GM12891 (cell line): ENCODE data around the gene PROP1. TPM values are rescaled to one million over a fixed set of nuclear protein-coding genes. Genes with fewer than 3 reads are reported as not detected.
"Not testable (repeated sequence)": the region's sequence is repeated elsewhere in the genome, so short reads cannot be mapped to it uniquely, and the experiment has no call there.

Experiments
- DNase-seq: peaks from one replicate; pipeline ENCODE4 v3.0.0; 2011; ENCODE audit warnings: low spot score; ENCODE audit not compliant: insufficient read length
- FAIRE-seq: peaks from 2 replicates; lab custom pipeline; 2011; peaks lifted over from hg19 to GRCh38; lab: Jason Lieb, UNC
- PAX5 ChIP-seq: IDR thresholded peaks from 2 replicates; pipeline ENCODE4 v1.6.1; 2011; ENCODE audit warnings: low read length, moderate library complexity, mild to moderate bottlenecking; ENCODE audit not compliant: insufficient read depth, severe bottlenecking
- POLR2A ChIP-seq: IDR thresholded peaks from 2 replicates; pipeline ENCODE4 v1.6.1; 2011; ENCODE audit warnings: low read depth, low read length, control low read depth
- POLR2AphosphoS5 ChIP-seq: IDR thresholded peaks from 2 replicates; pipeline ENCODE4 v1.6.1; 2011; ENCODE audit warnings: low read depth, low read length, control low read depth
- POU2F2 ChIP-seq: IDR thresholded peaks from 2 replicates; pipeline ENCODE4 v1.6.1; 2011; ENCODE audit warnings: low read depth, mild to moderate bottlenecking, control low read depth, low read length, moderate library complexity
- SPI1 ChIP-seq: IDR thresholded peaks from 2 replicates; pipeline ENCODE4 v1.6.1; 2011; ENCODE audit warnings: low read depth, low read length, control low read depth
- TAF1 ChIP-seq: IDR thresholded peaks from 2 replicates; pipeline ENCODE4 v1.6.1; 2011; ENCODE audit warnings: low read depth, low read length, control low read depth
- polyA plus RNA-seq: library from polyadenylated mRNA; unstranded; fragments of >200 nt; gene quantifications from one replicate; pipeline ENCODE4 v1.2.1, GENCODE V29; 2012; ENCODE audit warnings: low read depth, missing spikeins, inconsistent platforms; ENCODE audit not compliant: missing spikeins

The PROP1 gene
- not detected for polyA plus RNA-seq

- no peak for TF ChIP-seq PAX5
- TF ChIP-seq SPI1, result no peak
- no peak for TF ChIP-seq POU2F2
- TF ChIP-seq POLR2AphosphoS5, result no peak
- TF ChIP-seq POLR2A, result no peak
- TF ChIP-seq TAF1, result no peak
- DNase-seq, result no peak
- FAIRE-seq, result no peak
These were observed at the start of gene PROP1 for GRCh38 chr5:177995691-177996595. Gene PROP1, minus strand, starts transcription at chr5:177996242. Its CDS starts 309 bp downstream, at chr5:177995933.

- FAIRE-seq, DNase-seq: not testable (repeated sequence)
These were observed 23.5 kb upstream of the PROP1 start for GRCh38 chr5:178019379-178020030.

GRCh38 chr5:178012758-178013157 is 16.7 kb upstream of the PROP1 start:
- not testable (repeated sequence) for FAIRE-seq, DNase-seq

GRCh38 chr5:178011816-178012554 is 15.9 kb upstream of the PROP1 start:
- not testable (repeated sequence) for FAIRE-seq, DNase-seq

GRCh38 chr5:178007272-178007671 is 11.2 kb upstream of the PROP1 start:
- FAIRE-seq, DNase-seq: not testable (repeated sequence)

- not testable (repeated sequence) for FAIRE-seq, DNase-seq
These were observed 10.6 kb upstream of the PROP1 start for GRCh38 chr5:178006536-178007231.

GRCh38 chr5:178006181-178006535 is 10.1 kb upstream of the PROP1 start:
- FAIRE-seq, DNase-seq: not testable (repeated sequence)

- FAIRE-seq, result no peak
- no peak for DNase-seq
- TF ChIP-seq PAX5, result no peak
- no peak for TF ChIP-seq POLR2AphosphoS5
- TF ChIP-seq SPI1, result no peak
- TF ChIP-seq POLR2A, result no peak
- TF ChIP-seq TAF1, result no peak
- no peak for TF ChIP-seq POU2F2
These were observed 1.8 kb upstream of the PROP1 start for GRCh38 chr5:177997846-177998245.

GRCh38 chr5:177997319-177997670 is 1.3 kb upstream of the PROP1 start:
- no peak for TF ChIP-seq POLR2A
- no peak for TF ChIP-seq SPI1
- TF ChIP-seq POU2F2, result no peak
- no peak for TF ChIP-seq TAF1
- no peak for TF ChIP-seq PAX5
- no peak for TF ChIP-seq POLR2AphosphoS5
- DNase-seq (no peak), FAIRE-seq (no peak)

- DNase-seq (no peak), FAIRE-seq (no peak)
- TF ChIP-seq SPI1 (0 out of 2 replicates have a peak, but pooled peaks have one; percentile 5), TAF1 (no peak), POLR2AphosphoS5 (no peak)
These were observed 747 bp upstream of the PROP1 start for GRCh38 chr5:177996660-177997318.
